ENCODE measurements around the gene AKR1C2.
"Not testable (repeated sequence)": the region's sequence is repeated elsewhere in the genome, so short reads cannot be mapped to it uniquely, and the experiment has no call there.

AKR1C2 gene

GRCh38 chr10:4953405-4953804 lies 50.3 kb downstream of the AKR1C2 start:
- no peak for DNase-seq

DNA sequence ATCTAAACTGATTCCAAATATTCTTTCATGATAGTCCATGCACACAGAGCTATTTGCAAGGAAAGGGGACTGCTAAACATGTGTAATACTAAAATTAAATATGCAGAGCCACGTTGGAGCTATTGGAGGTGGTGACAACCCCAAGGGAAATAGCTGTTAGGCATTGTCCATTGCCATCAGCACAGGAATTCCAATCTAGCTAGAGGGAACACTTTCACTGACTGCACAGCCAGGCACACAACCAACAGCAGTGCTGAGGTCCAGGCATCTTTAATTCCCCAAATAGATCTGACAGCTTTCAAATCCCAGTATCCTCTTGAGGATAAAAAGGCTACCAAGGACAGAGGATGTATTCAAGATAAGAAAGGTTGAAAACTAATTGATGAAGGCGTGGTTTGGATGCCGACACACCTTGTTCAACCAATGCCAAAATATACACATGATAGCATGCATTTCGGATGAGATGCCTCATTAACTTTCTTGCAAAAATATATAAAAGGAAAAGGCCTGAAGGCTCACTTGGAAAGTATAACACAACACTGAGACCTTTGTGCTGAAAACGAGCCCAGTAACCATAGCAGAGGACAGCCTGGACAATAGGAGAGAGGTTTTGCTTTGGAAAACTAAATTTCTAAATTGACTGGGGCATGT lies 52.0 kb downstream of the AKR1C2 start:
- DNase-seq, result not testable (repeated sequence)

GRCh38 chr10:4947635-4948596 lies 55.7 kb downstream of the AKR1C2 start:
- peak; percentile 76 for DNase-seq

GRCh38 chr10:4947039-4947634 lies 56.5 kb downstream of the AKR1C2 start:
- peak; percentile 17 for DNase-seq

DNA sequence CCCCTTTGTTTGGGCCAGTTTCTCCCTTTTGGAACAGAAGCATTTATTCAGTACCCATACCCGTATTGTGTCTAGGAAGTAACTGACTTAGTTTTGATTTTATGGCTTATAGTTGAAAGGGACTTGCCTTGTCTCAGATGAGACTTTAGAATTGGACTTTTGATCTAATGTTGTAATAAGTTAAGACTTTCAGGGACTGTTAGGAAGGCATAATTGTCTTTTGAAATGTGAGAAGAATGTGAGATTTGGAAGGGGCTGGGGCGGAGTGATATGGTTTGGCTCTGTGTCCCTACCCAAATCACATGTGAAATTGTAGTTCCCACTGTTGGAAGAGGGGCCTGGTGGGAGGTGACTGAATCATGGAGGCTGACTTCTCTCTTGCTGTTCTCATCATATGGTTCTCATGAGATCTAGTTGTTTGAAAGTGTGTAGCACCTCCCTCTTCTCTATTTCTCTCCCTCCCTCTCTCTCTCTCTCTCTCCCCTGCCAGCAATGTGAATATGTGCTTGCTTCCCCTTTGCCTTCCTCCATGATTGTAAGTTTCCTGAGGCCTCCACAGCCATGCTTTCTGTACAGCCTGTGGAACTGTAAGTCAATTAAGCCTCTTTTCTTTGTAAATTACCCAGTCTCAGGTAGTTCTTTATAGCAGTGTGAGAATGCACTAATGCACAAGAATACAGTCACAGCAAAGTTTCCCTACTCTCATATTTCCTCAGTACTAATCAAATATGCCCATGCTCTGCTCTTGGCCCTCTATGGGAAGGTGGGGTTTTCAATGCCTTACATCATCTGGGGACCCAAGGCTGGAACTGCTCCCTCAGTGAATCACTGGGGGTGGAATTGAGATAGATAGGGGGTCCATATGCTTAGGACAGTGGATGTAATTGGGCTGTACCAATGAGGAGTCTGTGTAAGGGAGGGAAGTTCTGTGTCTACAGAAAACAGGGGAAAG lies 57.6 kb downstream of the AKR1C2 start:
- no peak for DNase-seq

DNA sequence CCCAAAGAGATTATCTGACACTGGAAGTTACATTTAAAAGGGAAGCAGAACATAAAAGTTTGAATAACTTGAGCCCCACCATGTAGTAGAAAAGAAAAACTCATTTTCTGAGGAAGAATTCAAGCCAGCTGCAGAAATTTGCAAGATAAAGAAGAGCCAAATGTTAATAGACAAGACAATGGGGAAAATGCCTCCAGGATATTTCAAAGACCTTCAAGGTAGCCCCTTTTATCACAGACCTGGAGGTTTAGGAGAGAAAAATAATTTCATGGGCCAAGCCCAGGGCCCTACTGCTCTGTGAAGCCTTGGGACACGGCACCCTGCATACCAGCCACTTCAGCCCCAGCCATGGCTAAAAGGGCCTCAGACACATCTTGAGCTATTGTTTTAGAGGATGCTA lies 58.8 kb downstream of the AKR1C2 start:
- no peak for DNase-seq

DNA sequence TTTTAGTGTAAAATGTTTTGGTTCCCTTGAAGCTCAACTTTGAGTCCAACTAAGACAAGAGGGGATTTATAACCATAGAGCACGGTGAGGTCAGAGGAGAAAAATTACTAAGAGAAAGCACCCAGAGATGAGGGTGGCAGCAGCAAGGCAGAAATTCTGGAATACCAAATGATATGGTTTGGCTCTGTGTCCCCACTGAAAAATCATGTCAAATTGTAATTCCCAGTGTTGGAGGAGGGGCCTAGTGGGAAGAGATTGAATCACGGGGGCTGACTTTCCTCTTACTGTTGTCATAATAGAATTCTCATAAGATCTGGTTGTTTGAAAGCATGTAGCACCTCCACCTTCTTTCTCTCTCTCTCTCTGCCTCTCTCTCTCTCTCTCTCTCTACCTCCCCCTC lies 59.8 kb downstream of the AKR1C2 start:
- no peak for DNase-seq

- DNase-seq, result not testable (repeated sequence)
These were observed 60.2 kb downstream of the AKR1C2 start for GRCh38 chr10:4943416-4943815.

- peak; percentile 66 for DNase-seq
These were observed 60.7 kb downstream of the AKR1C2 start for GRCh38 chr10:4942931-4943330.

DNA sequence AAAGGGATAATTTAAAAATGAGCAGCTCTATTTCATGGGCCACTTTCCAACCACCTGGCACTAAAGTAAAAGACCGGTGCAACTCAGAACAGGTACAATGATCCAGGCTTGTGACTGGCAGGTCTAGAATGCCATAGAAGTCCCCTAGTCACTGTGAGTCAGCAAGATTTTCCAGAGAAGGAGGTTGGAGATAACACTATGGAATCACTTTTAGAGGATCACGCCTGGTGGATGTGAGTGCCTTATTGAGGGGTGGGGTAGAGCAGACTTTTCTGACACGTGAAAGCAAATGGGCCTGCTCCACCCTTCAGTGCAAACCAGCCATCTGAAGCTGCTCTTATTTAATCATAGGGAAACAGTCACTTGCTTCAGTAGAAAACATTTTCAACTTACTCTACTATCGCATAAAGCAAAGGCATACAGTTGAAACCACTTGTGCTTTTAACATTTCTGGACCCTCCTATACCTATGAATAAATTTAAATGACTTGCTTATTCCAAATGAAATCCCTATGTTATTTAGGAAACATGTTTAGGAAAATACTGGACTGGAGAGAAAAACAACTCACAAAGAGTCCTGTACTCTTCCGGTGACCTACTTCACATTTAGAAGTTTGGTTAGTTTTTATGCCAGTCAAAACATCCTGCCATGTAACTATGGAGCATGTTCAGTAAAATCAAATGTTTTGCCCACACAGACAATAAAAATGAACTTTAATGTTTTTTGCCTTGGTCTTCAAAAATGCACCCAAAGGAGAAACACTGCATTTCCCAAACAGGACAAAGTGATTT lies 61.9 kb downstream of the AKR1C2 start:
- peak; percentile 18 for DNase-seq

DNA sequence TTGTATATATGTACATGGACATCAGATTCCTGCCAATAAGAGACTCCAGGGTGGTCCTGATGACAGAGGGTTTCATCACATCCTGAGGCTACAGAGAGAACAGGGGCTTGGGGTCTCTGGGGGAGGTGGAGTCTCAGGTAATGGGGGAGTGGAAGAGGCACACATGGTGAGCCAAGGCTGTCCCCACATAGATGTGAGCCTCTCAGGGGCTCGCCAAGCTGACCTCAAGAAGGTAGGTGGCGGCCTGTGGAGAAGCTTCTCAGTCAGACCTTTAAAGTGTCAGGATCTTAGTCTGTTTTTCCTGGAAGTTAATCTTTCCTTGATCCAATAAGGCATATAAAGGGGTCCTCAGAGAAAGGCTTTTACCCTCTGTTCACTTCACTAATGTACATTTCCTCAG lies 62.7 kb downstream of the AKR1C2 start:
- not testable (repeated sequence) for DNase-seq

GRCh38 chr10:4940073-4940428 lies 63.6 kb downstream of the AKR1C2 start:
- DNase-seq, result not testable (repeated sequence)

GRCh38 chr10:4939224-4940072 lies 64.2 kb downstream of the AKR1C2 start:
- no peak for DNase-seq
